NCI-H1436 (cell line): ENCODE measurements around the gene PPP2R2C.

ENCODE experiments used
- DNase-seq: peaks from one replicate; lab custom pipeline; 2025; lab: John Stamatoyannopoulos, UW

Gene PPP2R2C

DNA sequence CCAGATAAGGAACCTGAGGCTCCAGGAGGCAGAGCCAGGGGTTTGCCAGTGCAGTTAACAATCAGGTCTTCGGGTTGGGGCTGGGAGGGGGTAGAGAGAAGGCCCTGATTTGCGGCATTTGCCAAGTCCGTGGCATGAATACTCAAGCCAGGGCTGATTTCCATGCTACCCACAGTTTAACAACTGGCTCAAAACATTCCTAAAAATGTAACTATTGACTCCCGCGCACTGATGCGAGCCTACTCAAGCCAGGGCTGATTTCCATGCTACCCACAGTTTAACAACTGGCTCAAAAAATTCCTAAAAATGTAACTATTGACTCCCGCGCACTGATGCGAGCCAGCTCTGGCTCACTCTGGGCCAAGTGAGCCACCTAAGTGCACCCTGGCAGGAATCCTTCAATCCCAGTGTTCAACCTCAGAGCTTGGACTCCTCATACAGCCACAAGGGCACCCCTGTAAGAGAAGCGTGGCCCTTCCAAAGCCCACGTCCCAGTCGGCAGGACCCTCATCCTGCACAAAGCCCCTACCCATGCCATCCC, 75.6 kb downstream of the PPP2R2C start:
- no peak for DNase-seq

DNA sequence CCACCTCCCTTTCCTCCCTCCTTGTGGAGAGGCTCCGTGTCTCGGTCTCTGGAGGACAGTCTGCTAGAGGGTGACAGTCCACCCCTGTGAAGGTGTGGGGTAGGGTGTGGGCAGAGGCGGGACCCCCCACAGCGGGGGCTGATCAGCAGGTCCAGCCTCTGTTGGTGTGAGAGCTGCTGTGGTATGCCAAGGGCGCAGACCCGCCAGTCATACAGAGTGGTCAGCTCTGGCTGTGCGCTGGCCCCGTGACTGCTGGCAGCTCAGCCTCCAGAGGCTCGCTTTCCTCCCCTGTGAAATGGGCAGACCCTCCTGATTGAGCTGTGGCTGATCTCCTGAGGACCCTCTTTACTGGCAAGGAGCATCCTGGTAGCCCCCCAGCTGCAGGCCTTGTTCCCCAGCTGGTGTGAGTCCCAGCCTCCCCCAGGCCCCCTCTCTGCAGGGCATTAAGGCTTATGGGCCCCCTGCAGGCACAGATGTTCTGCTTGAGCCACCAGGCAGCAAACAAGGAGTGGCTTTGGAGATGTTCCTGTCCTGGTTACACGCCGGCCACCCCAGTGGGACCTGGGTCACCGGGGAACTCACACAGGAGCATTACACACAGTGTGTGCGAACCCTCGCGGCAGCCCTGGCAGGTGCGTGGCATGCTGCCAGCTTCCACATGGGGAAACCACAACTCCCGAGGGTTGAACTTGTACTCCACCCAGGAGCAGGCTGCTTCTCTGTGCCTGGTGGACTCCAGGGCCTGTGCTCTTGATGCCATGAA, 76.8 kb downstream of the PPP2R2C start:
- DNase-seq: no peak

DNA sequence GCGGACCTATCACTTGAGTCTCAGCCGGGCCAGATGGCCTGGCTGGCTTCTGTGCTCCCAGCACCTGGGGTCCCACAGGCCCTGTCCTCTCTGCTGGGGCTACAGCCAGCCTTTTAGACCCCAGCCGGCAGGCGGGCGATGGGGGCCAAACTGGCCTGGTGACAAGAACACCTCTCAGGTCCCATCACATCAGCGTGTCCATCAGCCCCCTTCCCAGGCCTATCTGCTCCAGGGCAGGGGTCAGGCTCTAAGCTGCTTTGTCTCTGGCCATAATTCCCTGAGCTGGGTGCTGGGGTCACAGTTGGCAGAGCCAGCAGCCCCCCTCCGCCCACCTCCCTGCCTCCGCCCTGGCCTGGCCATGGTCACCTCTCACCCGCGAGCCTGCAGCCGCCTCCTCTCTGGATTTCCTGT, 77.7 kb downstream of the PPP2R2C start:
- DNase-seq: no peak

DNA sequence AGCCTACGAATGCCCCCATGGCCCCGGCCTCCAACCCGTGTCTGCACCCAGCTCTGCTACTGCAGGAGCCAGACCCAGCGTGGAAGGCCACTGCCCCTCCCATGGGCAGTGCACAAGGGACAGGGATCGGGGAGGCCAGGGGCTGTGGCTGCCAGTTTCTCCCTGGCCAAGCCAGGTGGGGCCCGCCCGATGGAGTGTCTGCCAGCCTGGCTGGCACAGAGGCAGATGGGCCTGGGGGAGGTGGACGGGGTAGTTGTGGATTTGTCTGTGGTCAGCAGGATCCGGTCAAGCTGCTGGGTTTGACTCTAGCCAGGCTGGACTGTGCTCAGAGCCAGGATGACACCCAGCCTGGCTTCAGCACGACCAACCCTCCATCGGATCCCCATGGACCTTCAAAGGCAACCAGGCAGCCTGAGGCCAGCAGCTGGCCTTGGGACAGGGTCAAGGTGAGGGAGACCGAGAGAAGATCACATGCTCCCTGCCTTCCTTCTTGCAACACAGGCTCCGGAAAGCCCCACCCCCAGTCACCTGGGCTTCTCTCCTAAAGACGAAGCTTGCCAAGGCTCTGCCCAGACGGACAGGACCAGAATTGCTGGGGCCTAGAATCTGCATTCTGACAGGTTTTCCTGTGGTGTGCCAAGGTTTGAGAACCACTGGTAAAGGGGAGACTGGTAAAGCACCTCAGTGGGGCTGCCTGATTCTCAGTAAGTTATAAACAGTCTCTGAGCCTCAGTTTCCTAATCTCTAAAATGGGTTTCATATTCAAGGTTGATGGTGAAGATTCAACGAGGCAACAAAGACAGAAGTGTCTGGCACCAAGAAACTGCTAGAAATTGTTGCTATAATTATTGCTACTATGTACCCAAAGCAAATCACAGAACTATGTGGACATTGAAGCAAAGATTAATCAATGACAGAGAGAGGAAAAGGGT, 78.6 kb downstream of the PPP2R2C start:
- DNase-seq: no peak

DNA sequence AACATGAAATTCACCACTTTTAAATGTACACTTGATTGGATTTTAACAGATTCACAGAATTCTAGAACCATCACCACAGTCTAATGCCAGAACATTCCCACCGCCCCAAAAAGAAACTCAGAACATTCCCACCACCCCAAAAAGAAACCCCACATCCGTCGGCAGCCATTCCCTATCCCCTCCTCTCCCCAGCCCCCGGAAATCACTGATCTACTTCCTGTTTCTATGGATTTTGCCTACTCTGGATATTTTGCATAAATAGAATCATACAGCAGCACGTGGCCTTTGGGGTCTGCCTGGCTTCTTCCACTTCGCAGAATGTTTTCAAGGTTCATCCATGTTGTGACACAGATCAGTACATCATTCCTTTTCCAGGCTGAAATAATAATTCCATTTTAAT, 79.3 kb downstream of the PPP2R2C start:
- no peak for DNase-seq

DNA sequence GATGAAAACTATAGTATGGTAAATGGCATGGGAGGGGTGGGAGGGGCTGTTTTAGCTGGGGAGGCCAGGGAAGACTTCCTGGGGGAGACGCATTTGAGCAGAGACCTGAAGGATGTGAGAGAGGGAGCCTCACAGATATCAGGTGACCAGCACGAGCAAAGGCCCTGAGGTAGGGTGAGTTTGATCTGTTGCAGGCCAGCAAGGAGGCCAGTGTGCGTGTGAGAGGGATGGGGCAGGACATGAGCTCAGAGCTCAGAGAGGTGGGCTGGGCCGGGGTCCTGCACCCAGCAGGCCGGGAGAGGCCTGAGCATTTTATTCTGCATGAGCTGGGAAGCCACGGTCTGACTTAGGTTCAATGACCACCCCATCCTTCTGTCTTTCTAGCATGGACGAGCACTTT, 80.0 kb downstream of the PPP2R2C start:
- DNase-seq: no peak

DNA sequence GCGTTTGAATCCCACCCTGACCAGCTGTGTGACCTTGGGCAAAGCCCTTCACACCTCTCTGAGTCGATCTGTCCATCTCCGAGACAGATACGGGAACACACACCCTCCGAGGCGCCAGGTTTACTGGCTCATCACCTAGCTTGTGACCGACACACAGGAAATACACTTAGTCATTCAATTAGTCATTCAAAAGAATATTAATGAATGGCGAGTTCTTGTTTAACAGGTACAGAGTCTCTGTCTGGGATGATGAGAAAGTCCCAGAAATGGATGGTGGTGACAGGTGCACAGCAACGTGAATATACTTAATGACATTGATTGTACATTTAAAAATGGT, 80.6 kb downstream of the PPP2R2C start:
- DNase-seq: no peak

DNA sequence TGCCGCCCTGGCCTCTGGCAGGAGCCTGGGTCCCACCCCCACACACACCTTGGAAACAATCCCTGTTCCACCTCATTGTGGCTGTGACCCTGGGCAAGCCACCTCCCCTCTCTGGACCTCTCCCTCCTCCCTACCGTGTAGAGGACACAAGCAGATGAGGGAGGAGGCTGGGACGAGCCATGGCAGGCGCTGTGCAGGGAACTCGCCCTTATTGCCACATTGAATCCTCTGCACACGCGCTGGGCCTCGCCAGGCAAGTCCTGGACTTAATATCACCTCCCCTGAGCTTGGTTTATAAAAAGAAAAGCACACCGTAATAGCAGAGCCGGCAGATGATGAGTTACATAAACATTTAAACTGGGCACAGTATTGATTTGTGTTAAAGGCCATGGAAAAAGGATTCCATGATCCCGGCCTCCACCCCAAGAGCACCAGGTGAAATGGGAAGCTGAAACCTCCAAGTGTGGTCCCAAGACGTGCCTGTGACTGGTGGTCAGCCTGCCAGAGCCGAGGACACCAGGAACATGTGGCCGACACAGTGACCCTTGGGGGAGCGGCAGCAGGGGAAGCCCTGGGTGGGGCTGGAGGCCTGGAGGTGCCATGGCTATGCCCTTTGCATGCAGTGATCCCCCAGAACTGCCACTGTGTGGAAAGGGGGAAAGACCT, 81.1 kb downstream of the PPP2R2C start:
- DNase-seq: no peak

DNA sequence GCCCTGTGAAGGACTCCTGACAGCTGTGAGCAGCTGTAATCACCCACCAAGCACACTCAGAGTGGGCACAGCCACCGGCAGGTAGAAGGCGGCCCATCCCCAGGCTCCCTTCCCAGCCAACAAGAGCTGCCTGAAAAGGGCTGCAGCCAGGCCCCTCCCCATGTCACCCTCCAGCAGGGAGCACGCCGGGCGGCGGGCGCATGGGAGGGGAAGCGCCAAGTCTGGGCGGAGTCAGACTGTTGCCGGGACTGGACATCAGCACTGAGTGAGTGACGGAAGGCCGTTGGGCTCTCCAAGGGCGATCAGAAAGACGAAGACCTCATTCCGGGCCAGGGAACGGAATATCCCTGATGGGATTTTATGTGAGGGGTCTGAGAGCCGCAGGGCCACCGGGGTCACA, 82.1 kb downstream of the PPP2R2C start:
- DNase-seq: no peak

DNA sequence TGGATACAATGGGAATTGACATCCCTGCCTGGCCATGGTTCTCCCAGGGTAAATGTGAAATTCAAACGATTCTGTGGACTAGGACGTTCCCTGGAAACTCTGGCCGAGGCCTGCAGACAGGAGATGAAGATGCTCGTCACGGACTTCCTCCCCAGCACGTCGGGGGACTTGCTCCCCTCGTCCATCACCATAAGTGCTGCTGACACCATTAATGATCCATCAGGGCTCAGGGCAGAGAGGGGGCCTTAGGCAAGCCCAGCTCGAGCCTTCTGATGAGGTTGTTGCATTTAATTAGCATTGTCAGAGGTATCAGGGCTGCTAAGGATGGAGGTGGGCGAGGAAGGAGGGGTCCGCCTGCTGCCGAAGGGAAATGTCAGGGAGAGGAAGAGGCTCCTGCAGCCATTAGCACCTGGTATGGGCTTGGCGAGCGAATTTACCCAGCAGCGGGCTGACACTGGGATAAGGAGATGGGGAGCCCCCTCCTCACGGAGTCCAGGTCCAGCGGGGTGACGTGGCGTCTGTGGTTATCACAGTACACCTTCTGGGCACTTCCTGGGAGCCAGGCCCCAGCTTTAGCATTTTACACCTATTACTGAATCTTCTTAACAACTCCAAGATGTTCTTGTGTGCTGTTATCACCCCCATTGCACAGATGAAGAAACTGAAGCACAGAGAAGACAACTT, 83.1 kb downstream of the PPP2R2C start:
- no peak for DNase-seq

DNA sequence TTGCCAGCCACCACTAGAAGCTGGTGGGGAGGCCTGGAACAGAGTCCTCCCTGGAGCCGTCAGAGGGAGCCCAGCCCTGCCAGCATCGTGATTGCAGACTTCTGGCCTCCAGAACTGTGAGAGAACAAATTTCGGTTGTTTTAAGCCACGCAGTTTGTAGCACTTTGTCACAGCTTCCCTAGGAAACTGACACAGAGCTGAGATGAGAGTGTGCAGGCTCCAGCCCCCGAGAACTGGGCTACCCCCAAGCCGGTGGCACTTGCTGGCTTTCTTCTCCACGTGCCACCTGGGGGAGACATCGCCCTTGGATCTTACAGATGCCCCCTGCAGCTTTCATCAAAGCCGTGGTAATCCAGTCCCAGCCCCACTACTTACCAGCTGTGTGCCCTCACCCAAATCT, 83.7 kb downstream of the PPP2R2C start:
- DNase-seq: no peak

DNA sequence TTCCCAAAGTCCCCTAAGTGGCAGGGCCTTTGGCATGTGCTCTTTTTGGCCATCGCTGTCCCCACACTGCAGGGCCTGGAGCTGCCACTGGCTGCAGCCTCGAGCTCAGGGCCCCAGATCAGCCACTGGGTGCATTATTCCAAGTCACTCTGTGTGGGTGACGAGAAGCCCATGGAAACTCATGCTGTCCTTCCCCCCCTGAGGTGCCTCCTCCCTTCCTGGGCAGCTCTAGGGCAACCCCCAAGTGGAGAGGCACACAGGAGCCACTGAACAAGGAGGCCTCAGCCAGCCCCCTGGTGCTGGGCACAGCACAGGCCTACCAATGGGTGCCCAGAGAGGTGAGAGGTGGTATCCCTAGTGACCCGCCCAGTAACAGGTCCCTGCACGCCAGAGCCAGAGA, 84.5 kb downstream of the PPP2R2C start:
- DNase-seq: no peak

DNA sequence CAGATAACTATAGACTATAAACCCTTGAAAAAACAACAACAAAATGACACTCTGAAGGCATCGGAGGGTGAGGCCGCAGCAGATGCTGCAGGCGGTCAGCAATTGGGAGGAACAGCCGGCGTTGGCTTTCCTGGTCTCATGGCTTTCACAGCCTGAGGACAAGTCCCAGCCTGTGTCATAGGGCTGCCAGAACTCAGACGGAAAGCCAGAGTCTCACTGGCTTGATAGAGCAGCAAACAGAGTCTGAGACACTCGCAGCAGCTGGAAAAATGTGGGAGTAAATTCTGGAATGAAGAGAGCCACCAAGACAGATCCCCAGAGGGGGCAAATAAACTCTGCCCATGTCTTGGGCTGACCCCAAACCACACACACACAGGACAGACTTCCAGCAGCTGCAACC, 86.3 kb downstream of the PPP2R2C start:
- no peak for DNase-seq

DNA sequence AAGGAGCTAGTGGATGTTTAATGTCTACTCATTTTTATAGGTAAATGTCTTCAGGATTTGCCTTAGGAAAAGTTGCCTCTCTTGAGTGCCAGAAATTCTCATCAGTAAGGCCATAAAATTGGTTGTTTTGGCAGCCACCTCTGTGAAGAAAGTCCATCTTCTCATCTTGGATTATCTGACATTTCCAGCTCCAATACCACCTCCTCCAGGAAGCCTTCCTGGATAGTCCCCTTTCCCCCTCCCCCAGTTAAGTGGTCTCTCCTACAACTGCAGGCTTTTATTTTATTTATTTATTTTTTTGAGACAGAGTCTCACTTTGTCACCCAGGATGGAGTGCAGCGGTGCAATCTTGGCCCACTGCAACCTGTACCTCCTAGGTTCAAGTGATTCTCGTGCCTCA, 87.1 kb downstream of the PPP2R2C start:
- no peak for DNase-seq

DNA sequence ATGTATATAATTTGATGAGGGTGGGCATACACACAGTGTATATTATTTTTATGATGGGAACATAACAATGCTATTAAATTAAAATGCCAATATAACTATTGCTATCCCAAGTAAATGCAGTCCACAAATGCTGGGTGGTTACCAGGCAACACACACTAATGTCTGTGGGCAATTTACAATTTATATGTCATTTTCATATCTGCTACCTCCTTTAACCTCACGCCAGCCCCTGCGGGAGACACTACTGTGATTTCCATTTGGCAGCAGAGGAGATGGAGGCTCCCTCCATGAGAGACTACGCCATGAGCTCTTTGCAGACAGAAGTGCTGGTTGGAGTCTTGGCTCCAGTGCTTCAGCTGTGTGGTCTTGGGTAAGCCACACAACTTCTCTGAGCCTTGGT, 87.9 kb downstream of the PPP2R2C start:
- no peak for DNase-seq

DNA sequence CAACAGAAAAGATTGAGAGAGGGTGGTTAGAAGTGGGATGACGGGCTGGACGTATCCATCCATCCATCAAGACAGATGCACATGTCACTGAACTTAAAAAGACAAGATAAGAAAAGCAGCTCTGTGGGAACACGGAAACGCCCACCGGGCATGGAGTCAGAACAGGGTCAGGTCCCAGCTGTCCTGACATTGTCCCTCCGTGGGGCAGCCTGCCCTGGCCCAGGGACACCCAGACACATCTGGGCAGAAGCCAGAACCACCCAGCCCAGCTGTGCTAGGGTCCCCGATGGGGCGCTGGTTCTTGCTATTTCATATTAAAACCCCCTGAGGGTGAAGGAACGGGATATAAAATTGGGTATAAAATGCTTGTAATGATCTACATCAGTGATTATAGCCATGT, 88.5 kb downstream of the PPP2R2C start:
- DNase-seq: no peak

DNA sequence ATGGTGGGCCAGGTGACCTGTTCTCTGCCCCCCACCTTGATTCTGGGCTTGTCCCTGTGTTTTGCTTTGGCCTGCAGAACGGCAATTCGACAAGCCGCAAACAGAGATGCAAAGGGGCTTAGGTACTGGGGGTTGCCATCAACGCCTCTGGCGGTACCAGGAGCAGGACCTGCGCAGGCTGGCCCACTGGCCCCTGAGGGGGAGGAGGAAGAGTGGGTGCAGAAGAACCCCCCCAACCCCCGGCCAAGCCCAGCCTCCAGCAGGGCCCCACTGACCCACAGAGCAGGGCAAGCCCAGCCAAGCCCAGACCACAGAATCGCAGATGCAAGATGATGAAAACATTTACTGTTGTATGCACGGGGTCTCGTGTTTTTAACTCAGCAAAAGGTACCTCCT, 89.4 kb downstream of the PPP2R2C start:
- no peak for DNase-seq

DNA sequence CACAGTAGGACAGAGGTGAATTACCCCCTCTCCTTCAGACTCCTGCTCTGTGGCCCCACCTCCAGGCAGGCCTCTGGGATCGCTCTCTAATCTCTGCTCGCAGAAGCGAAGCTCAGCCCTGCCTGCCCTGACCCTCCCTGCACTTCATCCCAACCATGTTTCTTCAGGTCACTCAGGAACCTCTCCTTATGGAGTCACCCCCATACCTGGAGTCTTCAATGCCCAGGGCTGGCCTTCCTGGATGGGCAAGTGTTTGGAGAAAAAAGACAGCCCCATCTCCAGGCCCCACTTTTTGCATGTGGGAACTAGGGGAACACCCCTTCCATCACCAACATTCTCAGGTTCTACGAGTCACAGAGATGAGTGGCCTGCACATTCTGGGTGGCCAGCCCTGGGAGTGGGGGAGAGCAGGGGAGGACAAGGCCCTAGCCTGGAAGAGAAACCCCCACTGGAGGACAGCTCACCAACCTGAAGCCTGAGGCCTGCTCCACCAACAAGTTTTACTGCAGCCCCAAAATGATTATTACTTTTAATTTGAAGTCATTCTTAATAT, 90.8 kb downstream of the PPP2R2C start:
- DNase-seq: no peak

DNA sequence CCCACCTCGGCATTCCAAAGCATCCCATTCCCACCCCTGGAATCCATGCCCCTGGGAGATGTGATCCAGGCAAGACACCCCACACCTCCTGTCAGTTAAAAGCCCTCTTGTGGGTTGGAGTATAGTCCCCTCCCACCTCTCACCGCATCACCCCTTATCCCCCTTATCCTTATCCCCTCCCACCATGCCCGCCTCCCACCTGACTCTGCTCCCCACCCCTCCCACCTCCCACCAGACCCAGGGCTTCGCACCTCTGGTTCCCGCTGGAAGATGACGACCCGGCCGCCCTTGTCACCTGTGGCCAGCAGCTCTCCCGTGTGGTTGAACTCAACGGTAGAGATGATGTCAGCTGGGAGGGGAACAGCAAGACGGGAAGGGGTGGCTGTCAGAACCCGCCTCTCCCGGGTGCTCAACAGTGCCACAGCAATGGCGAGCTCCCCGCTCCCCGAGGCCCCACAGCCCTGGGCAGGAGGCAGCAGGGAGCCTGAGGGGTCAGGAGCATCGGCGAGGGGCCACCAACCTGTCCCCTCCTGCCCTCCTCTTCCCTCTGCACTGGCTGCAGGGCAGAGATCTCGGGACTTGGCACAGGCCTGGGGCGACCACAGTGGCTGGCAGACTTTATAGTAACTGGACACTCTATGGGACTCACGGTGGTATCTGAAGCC, 91.5 kb downstream of the PPP2R2C start:
- DNase-seq: no peak

DNA sequence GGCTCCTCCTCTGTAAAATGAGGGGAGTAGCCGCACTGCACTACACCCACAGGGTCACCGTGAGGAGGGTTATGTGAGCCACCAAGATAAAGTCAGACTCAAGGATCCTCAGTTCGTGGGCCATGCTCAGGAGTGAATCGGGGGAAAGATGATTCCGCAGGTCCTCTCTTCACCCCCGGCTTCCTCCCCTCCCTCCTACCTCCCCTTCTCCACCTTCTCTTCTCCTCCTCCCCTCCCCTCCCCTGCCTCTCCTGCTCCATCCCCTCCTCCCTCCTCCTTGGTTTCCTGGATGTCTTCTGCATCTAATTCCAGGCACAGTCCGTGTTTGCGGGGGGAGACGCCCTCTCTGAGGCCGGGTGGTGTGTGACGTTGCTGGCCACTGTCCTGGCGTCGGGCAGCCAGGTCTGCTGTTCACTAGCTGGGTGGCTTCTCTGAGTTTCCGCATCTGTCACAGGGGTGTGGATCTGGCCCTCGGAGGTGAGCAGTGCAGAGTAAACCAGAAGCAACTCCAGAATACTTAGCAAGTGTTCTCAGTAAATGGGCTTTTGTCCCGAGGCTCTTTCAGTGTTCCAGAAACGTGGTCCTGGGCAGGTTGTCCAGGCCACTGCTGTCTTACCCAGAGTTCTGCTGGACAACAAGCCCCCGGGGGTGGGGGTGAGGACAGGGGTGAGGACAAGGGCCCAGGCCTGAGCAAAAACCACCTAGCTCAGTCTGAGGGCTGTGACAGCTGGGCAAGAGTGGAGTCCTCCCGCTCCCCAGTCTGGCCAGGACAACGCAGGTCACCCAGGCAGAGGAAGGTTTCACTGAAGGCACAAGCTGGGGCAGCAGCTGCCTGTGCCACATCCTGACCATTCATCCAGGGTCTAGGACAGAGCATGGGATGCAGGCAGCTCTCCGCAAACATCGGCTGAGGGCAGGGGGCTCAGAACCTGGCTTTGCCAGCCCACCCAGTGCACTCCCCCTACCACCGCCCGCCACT, 92.4 kb downstream of the PPP2R2C start:
- DNase-seq: no peak
